Mucosa of descending colon (tissue), 3 donors: ENCODE results near the gene RNASE4. TPM values are rescaled to one million over a fixed set of nuclear protein-coding genes. Genes with fewer than 3 reads are reported as not detected.
"Not testable (repeated sequence)": the region's sequence is repeated elsewhere in the genome, so short reads cannot be mapped to it uniquely, and the experiment has no call there.

Source experiments
- ATAC-seq: fragments of 200-7000 bp; cut with Tn5 transposase; one replicate; pipeline ENCODE4 v1.9.1; 2020; ENCODE audit warnings: mild to moderate bottlenecking, moderate library complexity
- DNase-seq, 3 donors: peaks; one replicate each; pipeline ENCODE4 v3.0.0-alpha.2; 2020
- H3K36me3 ChIP-seq: fragments of 200-600 bp; one replicate; pipeline ENCODE4 v1.8.0; 2021; ENCODE audit warnings: low read depth, mild to moderate bottlenecking
- H3K4me1 ChIP-seq: fragments of 200-600 bp; one replicate; pipeline ENCODE4 v1.8.0; 2021; ENCODE audit warnings: low read depth, mild to moderate bottlenecking
- H3K4me3 ChIP-seq: fragments of 200-600 bp; one replicate; pipeline ENCODE4 v1.8.0; 2021; ENCODE audit warnings: mild to moderate bottlenecking
- H3K9me3 ChIP-seq: fragments of 200-600 bp; one replicate; pipeline ENCODE4 v1.8.0; 2021; ENCODE audit warnings: mild to moderate bottlenecking
- intact Hi-C, 2 donors: fragments of 100-400 bp; cut with DNase I in 1 of 2; cut with micrococcal nuclease in 1 of 2; formaldehyde crosslinking; loops; one replicate each; pipeline versions ENCODE4 v1.11.0 to v1.11.1; 2022; cut with DNase I, micrococcal nuclease
- total RNA-seq, 3 donors: library from RNA; stranded (reverse); fragmentation: NEBNext Ultra II Directional in 2 of 3; extraction: Animal tissue kit (Norgen Biotek cat#: 25700) in 2 of 3; gene quantifications; one replicate each; pipeline versions ENCODE4 v1.2.1 to v1.2.4, GENCODE V29; 2021 to 2023
- TF ChIP-seq, protein P1 (sequence below): fragments of 200-600 bp; IDR thresholded peaks from one replicate; pipeline ENCODE4 v1.8.0; 2022; ENCODE audit warnings: antibody characterized with exemption, mild to moderate bottlenecking
- donor health status: DM: no; HTN: no; CAD: no; lungs with moderate emphysema.
- donor health status: DM: no; HTN: no; CAD: no.
- donor health status: DM: no; HTN: yes; CAD: no.

The RNASE4 gene
- total RNA-seq, 3 donors from 2014 or later: 35.9 to 37.4 (median 36.4) TPM

DNA sequence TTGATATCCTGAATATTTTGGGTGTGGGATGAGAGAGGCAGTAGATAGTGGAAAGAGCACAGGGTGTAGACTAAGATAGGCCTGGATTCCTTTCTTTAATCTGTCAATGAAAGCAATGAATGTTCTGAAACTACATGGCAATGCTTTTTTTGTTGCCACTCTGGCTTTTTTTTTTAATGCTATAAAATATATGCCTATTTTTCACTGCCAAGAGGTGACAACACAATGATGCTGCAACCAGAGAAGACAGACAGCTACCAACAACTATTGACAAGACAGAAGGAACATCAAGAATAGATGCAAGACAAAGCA is 13.6 kb downstream of the RNASE4 start:
- ATAC-seq (no peak), DNase-seq (no peak)
- Histone ChIP-seq H3K4me3 (no peak overlapping the region), H3K9me3 (no peaks in the 10 kb centered on the region), H3K36me3 (no peaks in the 10 kb centered on the region), H3K4me1 (no peaks in the 10 kb centered on the region)
- intact Hi-C loops: loop anchor here (5.0 to 10.0 kb wide), 2 partner anchors 159 to 163 kb away; no protein-coding TSS in a partner anchor
- TF ChIP-seq, protein P1, sequence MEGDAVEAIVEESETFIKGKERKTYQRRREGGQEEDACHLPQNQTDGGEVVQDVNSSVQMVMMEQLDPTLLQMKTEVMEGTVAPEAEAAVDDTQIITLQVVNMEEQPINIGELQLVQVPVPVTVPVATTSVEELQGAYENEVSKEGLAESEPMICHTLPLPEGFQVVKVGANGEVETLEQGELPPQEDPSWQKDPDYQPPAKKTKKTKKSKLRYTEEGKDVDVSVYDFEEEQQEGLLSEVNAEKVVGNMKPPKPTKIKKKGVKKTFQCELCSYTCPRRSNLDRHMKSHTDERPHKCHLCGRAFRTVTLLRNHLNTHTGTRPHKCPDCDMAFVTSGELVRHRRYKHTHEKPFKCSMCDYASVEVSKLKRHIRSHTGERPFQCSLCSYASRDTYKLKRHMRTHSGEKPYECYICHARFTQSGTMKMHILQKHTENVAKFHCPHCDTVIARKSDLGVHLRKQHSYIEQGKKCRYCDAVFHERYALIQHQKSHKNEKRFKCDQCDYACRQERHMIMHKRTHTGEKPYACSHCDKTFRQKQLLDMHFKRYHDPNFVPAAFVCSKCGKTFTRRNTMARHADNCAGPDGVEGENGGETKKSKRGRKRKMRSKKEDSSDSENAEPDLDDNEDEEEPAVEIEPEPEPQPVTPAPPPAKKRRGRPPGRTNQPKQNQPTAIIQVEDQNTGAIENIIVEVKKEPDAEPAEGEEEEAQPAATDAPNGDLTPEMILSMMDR: no peak

DNA sequence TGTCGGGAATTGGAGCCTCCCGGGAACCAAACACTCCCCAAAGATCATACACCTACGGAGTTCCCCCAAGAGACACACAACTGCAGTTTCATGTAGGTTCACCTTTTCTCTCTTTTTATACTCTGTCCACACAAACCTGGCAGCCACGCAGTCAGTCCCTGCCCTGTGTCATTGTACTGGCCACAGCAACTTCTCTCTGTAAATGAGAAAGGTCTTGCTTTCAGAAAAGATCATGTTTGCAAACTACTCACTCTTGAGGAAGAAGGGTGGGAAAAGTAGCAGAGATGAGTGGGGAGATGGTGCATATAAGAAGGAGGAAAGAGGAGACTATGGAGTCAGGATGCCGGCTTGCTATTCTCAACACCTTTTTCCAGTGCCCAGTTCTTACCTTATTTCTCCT is 14.6 kb downstream of the RNASE4 start:
- no peaks in the 10 kb centered on the region for H3K36me3 ChIP-seq
- no peak for ATAC-seq
- H3K4me3 ChIP-seq: no peak overlapping the region
- TF ChIP-seq, protein P1: no peak
- H3K4me1 ChIP-seq: no peaks in the 10 kb centered on the region
- no peaks in the 10 kb centered on the region for H3K9me3 ChIP-seq
- DNase-seq: no peak
- intact Hi-C loops: loop anchor here (5.0 to 10.0 kb wide), 2 partner anchors 158 to 164 kb away; no protein-coding TSS in a partner anchor

DNA sequence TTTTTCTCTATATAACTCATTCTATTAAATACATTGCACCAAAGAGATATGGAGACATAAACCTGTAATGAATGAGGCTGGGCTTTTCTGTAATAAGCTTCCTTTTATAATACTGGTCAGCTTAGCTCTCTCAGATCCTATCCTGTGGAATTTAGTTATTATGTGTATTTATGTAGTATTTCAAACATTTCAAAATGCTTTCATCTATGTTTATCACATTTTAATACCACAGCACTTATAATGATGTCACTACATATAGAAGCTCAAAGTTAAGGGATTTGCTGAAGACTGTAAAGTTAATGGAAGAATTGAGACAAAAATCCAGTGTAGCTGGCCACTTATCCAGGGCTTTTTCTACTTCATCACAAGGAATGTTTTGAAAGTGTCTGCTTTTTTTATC is 15.6 kb downstream of the RNASE4 start:
- TF ChIP-seq, protein P1: no peak
- Histone ChIP-seq H3K36me3 (no peaks in the 10 kb centered on the region), H3K4me1 (no peaks in the 10 kb centered on the region), H3K9me3 (no peaks in the 10 kb centered on the region), H3K4me3 (no peak overlapping the region)
- intact Hi-C loops: loop anchor here (5.0 to 10.0 kb wide), 2 partner anchors 157 to 165 kb away; no protein-coding TSS in a partner anchor
- ATAC-seq (no peak), DNase-seq (no peak)

DNA sequence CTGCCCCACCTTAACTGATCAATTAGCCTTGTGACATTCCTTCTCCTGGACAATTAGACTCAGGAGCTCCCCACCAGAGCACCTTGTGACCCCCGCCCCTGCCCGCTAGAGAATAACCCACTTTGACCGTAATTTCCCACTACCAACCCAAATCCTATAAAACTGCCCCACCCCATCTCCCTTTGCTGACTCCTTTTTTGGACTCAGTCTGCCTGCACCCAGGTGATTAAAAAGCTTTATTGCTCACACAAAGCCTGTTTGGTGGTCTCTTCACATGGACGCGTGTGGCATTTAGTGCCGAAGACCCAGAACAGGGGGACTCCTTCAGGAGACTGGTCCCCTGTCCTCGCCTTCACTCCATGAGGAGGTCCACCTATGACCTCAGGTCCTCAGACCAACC is 16.6 kb downstream of the RNASE4 start:
- ATAC-seq, H3K4me3 ChIP-seq, intact Hi-C loops, H3K36me3 ChIP-seq, H3K4me1 ChIP-seq, DNase-seq, H3K9me3 ChIP-seq: not testable (repeated sequence)

DNA sequence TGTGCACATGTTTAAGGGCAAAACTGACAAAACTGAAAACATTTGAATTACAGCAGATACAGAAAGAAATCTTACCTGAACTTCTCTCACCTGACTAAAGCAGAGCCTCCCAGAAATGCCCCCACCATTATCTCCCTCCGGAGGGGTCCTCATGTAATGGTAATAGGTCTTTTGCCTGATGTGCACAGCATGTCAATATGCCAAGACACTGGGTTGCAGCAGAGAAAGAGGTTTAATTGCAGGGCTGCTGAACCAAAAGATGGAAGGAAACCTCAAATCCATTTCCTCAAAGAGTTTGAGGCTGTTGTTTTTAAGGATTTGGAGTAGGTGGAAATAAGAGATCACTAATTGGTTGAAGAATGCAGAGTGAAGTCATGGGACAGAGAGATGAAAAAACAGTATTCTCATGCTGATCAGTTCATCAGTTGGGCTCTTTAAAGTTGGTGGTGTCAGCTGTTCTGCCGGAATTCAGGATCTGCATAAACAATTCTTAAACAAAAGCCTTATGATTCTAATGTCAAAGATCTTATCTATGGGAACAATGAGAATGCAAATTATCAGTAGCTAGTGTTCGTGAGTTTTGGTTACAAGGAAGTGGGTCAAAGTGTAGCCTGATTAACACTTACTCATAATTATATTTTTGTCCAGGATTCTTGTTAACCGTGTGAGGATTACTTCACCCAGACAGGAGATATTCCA is 22.4 kb downstream of the RNASE4 start:
- peaks cover 4% of the 10 kb centered on the region for H3K9me3 ChIP-seq
- no peaks in the 10 kb centered on the region for H3K36me3 ChIP-seq
- no peaks in the 10 kb centered on the region for H3K4me1 ChIP-seq
- no peak for DNase-seq
- intact Hi-C loops: no loop called here
- H3K4me3 ChIP-seq: no peak overlapping the region
- TF ChIP-seq, protein P1: no peak
- ATAC-seq: no peak

DNA sequence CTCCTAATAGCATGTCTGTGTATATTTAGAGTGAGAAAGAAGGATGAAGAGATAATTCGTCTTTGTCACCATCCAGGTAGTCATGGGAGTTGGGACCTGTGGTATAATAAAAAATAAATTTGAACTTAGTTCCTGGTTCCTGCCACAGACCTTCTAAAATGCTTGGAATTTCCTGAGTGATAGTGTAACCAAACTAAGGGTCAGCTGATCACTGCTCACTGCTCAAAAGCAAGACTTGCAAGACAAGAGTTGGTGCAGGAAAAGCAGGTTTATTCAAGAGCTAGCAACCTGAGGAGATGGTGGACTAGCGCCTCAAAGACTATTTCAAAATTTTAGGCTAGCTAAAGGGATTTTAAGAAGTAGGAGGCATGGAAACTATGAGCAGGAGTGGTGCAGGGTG is 23.3 kb downstream of the RNASE4 start:
- no peaks in the 10 kb centered on the region for H3K4me1 ChIP-seq
- peak in 1 of 3 donors; percentile 33 for DNase-seq
- intact Hi-C loops: no loop called here
- TF ChIP-seq, protein P1: no peak
- H3K9me3 ChIP-seq: peaks cover 4% of the 10 kb centered on the region
- no peaks in the 10 kb centered on the region for H3K36me3 ChIP-seq
- ATAC-seq: peak; percentile 43
- no peak overlapping the region for H3K4me3 ChIP-seq
